ENCODE measurements around the gene HSPA2. TPM values are rescaled to one million over a fixed set of nuclear protein-coding genes. Genes with fewer than 3 reads are reported as not detected.
A peak's percentile ranks its signal among the peaks of the same experiment; 100 is the strongest.

Gene HSPA2
- 2.6 and 2.7 TPM in 2 replicates for total RNA-seq
- long read RNA-seq, transcript HSPA2-201 (1 exons, 2,767 nt), result major isoform, 9 of 9 reads
- long read RNA-seq, partial matches to known transcripts, result 0 of 9 reads
- long read RNA-seq, other reads (novel, unspliced or antisense), result 0 of 9 reads

DNA sequence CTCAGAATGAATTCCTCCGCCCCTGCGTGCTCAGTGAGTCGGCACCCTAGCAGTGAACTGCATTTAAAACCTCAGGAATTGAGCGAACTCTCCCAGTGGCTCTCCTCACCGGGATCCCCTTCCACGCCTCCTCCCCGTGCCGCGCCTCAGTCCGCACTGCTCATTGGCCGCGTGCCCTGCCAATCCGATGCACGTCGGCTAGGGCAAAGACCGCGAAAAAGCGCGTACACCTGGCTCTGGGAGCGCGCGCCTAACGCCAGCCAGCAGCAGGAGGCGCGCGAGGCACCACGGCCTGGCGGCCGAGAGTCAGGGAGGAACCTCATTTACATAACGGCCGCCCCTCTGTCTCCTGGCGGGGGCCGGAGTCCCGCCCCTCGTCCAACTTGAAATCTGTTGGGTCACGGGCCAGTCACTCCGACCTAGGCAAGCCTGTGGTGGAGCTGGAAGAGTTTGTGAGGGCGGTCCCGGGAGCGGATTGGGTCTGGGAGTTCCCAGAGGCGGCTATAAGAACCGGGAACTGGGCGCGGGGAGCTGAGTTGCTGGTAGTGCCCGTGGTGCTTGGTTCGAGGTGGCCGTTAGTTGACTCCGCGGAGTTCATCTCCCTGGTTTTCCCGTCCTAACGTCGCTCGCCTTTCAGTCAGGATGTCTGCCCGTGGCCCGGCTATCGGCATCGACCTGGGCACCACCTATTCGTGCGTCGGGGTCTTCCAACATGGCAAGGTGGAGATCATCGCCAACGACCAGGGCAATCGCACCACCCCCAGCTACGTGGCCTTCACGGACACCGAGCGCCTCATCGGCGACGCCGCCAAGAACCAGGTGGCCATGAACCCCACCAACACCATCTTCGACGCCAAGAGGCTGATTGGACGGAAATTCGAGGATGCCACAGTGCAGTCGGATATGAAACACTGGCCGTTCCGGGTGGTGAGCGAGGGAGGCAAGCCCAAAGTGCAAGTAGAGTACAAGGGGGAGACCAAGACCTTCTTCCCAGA, at the start of gene HSPA2:
TSS of gene HSPA2 (plus strand) at position 534 of the 995 bp plus-strand sequence. CDS start at position 643, 109 bp downstream.
- peaks cover 12% of the 10 kb centered on the region for H3K4me1 Mint-ChIP-seq
- H3K36me3 Mint-ChIP-seq (ENCODE audit: low read depth), result peaks cover 6% of the 10 kb centered on the region
- peak; percentile 93 for DNase-seq (ENCODE audit: low read depth, low spot score)
- peak within 1 kb of the TSS; percentile 99 for H3K27ac Mint-ChIP-seq (ENCODE audit: unreplicated experiment)
- peaks cover 11% of the 10 kb centered on the region for H3K27me3 Mint-ChIP-seq (ENCODE audit: low read depth)
- TF ChIP-seq, protein P1, sequence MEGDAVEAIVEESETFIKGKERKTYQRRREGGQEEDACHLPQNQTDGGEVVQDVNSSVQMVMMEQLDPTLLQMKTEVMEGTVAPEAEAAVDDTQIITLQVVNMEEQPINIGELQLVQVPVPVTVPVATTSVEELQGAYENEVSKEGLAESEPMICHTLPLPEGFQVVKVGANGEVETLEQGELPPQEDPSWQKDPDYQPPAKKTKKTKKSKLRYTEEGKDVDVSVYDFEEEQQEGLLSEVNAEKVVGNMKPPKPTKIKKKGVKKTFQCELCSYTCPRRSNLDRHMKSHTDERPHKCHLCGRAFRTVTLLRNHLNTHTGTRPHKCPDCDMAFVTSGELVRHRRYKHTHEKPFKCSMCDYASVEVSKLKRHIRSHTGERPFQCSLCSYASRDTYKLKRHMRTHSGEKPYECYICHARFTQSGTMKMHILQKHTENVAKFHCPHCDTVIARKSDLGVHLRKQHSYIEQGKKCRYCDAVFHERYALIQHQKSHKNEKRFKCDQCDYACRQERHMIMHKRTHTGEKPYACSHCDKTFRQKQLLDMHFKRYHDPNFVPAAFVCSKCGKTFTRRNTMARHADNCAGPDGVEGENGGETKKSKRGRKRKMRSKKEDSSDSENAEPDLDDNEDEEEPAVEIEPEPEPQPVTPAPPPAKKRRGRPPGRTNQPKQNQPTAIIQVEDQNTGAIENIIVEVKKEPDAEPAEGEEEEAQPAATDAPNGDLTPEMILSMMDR (conservative IDR thresholded peaks at IDR 0.05), result peak; percentile 71
- H3K9me3 Mint-ChIP-seq, result peaks cover 8% of the 10 kb centered on the region
- peak within 1 kb of the TSS; percentile 97 for H3K4me3 Mint-ChIP-seq

DNA sequence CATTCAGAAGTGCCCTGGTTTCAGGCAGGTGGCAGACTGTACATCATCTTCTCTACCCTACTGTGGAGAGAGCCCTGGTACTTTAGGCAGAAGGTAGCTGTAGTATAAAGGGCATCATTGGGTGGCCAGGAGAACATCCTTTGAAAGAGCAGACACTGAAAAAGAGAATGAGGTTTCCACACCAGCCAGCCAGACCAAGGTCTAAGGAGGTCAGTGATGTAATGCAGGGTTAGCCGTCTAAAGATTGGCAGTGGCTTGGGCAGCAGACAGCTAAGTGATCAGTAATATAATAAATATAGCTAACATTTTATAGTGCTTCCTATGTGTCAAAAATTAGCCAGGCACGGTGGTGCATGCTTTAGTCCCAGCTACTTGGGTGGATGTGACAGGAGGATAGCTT, 48.9 kb upstream of the HSPA2 start:
- H3K4me3 Mint-ChIP-seq, result no peak overlapping the region
- peaks cover 3% of the 10 kb centered on the region for H3K36me3 Mint-ChIP-seq (ENCODE audit: low read depth)
- TF ChIP-seq, protein P1 (conservative IDR thresholded peaks at IDR 0.05), result no peak
- no peaks in the 10 kb centered on the region for H3K27me3 Mint-ChIP-seq (ENCODE audit: low read depth)
- no peaks in the 10 kb centered on the region for H3K9me3 Mint-ChIP-seq
- H3K27ac Mint-ChIP-seq (ENCODE audit: unreplicated experiment), result no peak overlapping the region
- no peaks in the 10 kb centered on the region for H3K4me1 Mint-ChIP-seq
- DNase-seq (ENCODE audit: low read depth, low spot score), result no peak

DNA sequence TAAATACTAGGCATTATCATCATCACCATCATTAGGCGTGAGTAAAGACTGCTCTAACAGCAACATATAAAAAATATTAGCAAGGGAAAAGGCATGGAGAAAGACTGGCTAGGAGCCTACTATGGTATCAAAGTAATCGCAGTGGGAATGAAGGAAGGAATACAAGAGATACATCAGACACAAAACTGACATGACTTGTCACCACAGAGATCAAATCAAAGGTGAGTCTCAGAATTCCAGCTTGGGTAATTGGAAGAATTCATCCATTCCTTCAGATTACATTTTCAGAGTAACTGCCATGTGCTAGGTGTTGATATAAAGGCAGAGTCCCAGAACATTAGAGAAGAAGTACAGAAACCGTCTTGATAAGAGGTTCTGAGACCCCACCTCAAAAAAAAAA, 47.1 kb upstream of the HSPA2 start:
- TF ChIP-seq, protein P1 (conservative IDR thresholded peaks at IDR 0.05), result no peak
- no peak overlapping the region for H3K4me3 Mint-ChIP-seq
- H3K9me3 Mint-ChIP-seq, result no peaks in the 10 kb centered on the region
- no peak for DNase-seq (ENCODE audit: low read depth, low spot score)
- no peaks in the 10 kb centered on the region for H3K27me3 Mint-ChIP-seq (ENCODE audit: low read depth)
- no peaks in the 10 kb centered on the region for H3K4me1 Mint-ChIP-seq
- H3K36me3 Mint-ChIP-seq (ENCODE audit: low read depth), result peaks cover under 1% of the 10 kb centered on the region
- peak overlapping the region; percentile 43 for H3K27ac Mint-ChIP-seq (ENCODE audit: unreplicated experiment)

GRCh38 chr14:64495252-64495651, 45.3 kb upstream of the HSPA2 start:
- Mint-ChIP-seq H3K27me3 (ENCODE audit: low read depth) (no peaks in the 10 kb centered on the region), H3K4me3 (no peak overlapping the region), H3K4me1 (no peaks in the 10 kb centered on the region), H3K27ac (ENCODE audit: unreplicated experiment) (no peak overlapping the region), H3K36me3 (ENCODE audit: low read depth) (no peaks in the 10 kb centered on the region), H3K9me3 (no peaks in the 10 kb centered on the region)
- DNase-seq (ENCODE audit: low read depth, low spot score), result no peak
- TF ChIP-seq, protein P1 (conservative IDR thresholded peaks at IDR 0.05), result no peak

- H3K36me3 Mint-ChIP-seq (ENCODE audit: low read depth), result no peaks in the 10 kb centered on the region
- H3K4me3 Mint-ChIP-seq, result no peak overlapping the region
- TF ChIP-seq, protein P1 (conservative IDR thresholded peaks at IDR 0.05), result no peak
- DNase-seq (ENCODE audit: low read depth, low spot score), result no peak
- H3K9me3 Mint-ChIP-seq, result no peaks in the 10 kb centered on the region
- no peak overlapping the region for H3K27ac Mint-ChIP-seq (ENCODE audit: unreplicated experiment)
- H3K27me3 Mint-ChIP-seq (ENCODE audit: low read depth), result no peaks in the 10 kb centered on the region
- H3K4me1 Mint-ChIP-seq, result peaks cover 7% of the 10 kb centered on the region
Measured at GRCh38 chr14:64496764-64497163, 43.8 kb upstream of the HSPA2 start.

Measured in neural crest cell (in vitro differentiated cells).